ENCODE measurements around the gene DAAM2. TPM values are rescaled to one million over a fixed set of nuclear protein-coding genes. Genes with fewer than 3 reads are reported as not detected.

Gene DAAM2
- total RNA-seq, 2 experiments from 2014 or later: not detected

- H3K4me3 ChIP-seq (ENCODE audit: low read length): no peak overlapping the region
- no peak for TF ChIP-seq CTCF (IDR thresholded peaks at IDR 0.05)
- Mint-ChIP-seq H3K9me3 (no peaks in the 10 kb centered on the region), H3K27me3 (no peaks in the 10 kb centered on the region), H3K36me3 (ENCODE audit: low read depth) (peaks cover 40% of the 10 kb centered on the region), H3K4me1 (ENCODE audit: low read depth) (peaks cover 9% of the 10 kb centered on the region), H3K4me3 (no peak overlapping the region), H3K27ac (no peak overlapping the region)
- DNase-seq (no peak), ATAC-seq (ENCODE audit: poor library complexity) (no peak)
- no peaks in the 10 kb centered on the region for H3K4me1 ChIP-seq (ENCODE audit: insufficient read depth, low read length)
- ChIA-PET POLR2A (interaction anchor here (0.6 kb wide), 1 partner anchor 8 kb away, joined by 3 read pairs; no protein-coding TSS in a partner anchor), CTCF (no interaction called here)
- no peak overlapping the region for H3K27ac ChIP-seq (ENCODE audit: low read depth in 1 of 2, low read length in 2 of 2)
- H3K36me3 ChIP-seq (ENCODE audit: insufficient read depth, low read length): no peaks in the 10 kb centered on the region
- no peaks in the 10 kb centered on the region for H3K27me3 ChIP-seq (ENCODE audit: control insufficient read depth in 1 of 2, insufficient read depth in 2 of 2, low read length in 2 of 2)
- intact Hi-C loops (cut with DNase I, micrococcal nuclease): no loop called here
- no peaks in the 10 kb centered on the region for H3K9me3 ChIP-seq (ENCODE audit: control insufficient read depth in 1 of 2, insufficient read depth in 1 of 2, low read length in 2 of 2)
Observed at GRCh38 chr6:39917981-39918380, 125.8 kb downstream of the DAAM2 start.

- H3K27ac ChIP-seq (ENCODE audit: low read depth in 1 of 2, low read length in 2 of 2): no peak overlapping the region
- no peaks in the 10 kb centered on the region for H3K27me3 ChIP-seq (ENCODE audit: control insufficient read depth in 1 of 2, insufficient read depth in 2 of 2, low read length in 2 of 2)
- TF ChIP-seq CTCF (IDR thresholded peaks at IDR 0.05): no peak
- DNase-seq: no peak
- no peak overlapping the region for H3K4me3 ChIP-seq (ENCODE audit: low read length)
- H3K9me3 ChIP-seq (ENCODE audit: control insufficient read depth in 1 of 2, insufficient read depth in 1 of 2, low read length in 2 of 2): no peaks in the 10 kb centered on the region
- peaks cover 43% of the 10 kb centered on the region for H3K36me3 Mint-ChIP-seq (ENCODE audit: low read depth)
- ChIA-PET CTCF (no interaction called here), POLR2A (interaction anchor here (0.6 kb wide), 1 partner anchor 9 kb away, joined by 3 read pairs; no protein-coding TSS in a partner anchor)
- no peaks in the 10 kb centered on the region for H3K36me3 ChIP-seq (ENCODE audit: insufficient read depth, low read length)
- intact Hi-C loops (cut with DNase I, micrococcal nuclease): no loop called here
- H3K9me3 Mint-ChIP-seq: no peaks in the 10 kb centered on the region
- no peak for ATAC-seq (ENCODE audit: poor library complexity)
- no peaks in the 10 kb centered on the region for H3K27me3 Mint-ChIP-seq
- no peak overlapping the region for H3K27ac Mint-ChIP-seq
- no peak overlapping the region for H3K4me3 Mint-ChIP-seq
- H3K4me1 ChIP-seq (ENCODE audit: insufficient read depth, low read length): no peaks in the 10 kb centered on the region
- peaks cover 12% of the 10 kb centered on the region for H3K4me1 Mint-ChIP-seq (ENCODE audit: low read depth)
Observed at GRCh38 chr6:39918831-39919230, 126.7 kb downstream of the DAAM2 start.

GRCh38 chr6:39920157-39920556, 128.0 kb downstream of the DAAM2 start:
- H3K27ac Mint-ChIP-seq: no peak overlapping the region
- POLR2A ChIA-PET: no interaction called here
- peaks cover 47% of the 10 kb centered on the region for H3K36me3 Mint-ChIP-seq (ENCODE audit: low read depth)
- Histone ChIP-seq H3K27ac (ENCODE audit: low read depth in 1 of 2, low read length in 2 of 2) (no peak overlapping the region), H3K9me3 (ENCODE audit: control insufficient read depth in 1 of 2, insufficient read depth in 1 of 2, low read length in 2 of 2) (peaks cover 0 to 1% of the 10 kb centered on the region in 2 experiments), H3K27me3 (ENCODE audit: control insufficient read depth in 1 of 2, insufficient read depth in 2 of 2, low read length in 2 of 2) (no peaks in the 10 kb centered on the region), H3K4me3 (ENCODE audit: low read length) (no peak overlapping the region), H3K4me1 (ENCODE audit: insufficient read depth, low read length) (no peaks in the 10 kb centered on the region), H3K36me3 (ENCODE audit: insufficient read depth, low read length) (no peaks in the 10 kb centered on the region)
- H3K4me1 Mint-ChIP-seq (ENCODE audit: low read depth): peaks cover 15% of the 10 kb centered on the region
- CTCF ChIA-PET: no interaction called here
- TF ChIP-seq CTCF (IDR thresholded peaks at IDR 0.05): no peak
- no peaks in the 10 kb centered on the region for H3K9me3 Mint-ChIP-seq
- no peak overlapping the region for H3K4me3 Mint-ChIP-seq
- DNase-seq: no peak
- intact Hi-C loops (cut with DNase I, micrococcal nuclease): no loop called here
- no peaks in the 10 kb centered on the region for H3K27me3 Mint-ChIP-seq
- ATAC-seq (ENCODE audit: poor library complexity): no peak
